Keratinocyte (primary cell): Measurements from ENCODE around the gene EXOC6B.

Experiments
- EZH2 ChIP-seq: IDR thresholded peaks from one replicate; pipeline ENCODE4 v1.6.1; 2012; ENCODE audit warnings: inconsistent platforms, mild to moderate bottlenecking, low read length, moderate library complexity
- TF ChIP-seq, protein P1 (sequence below), 3 experiments: IDR thresholded peaks in 1 of 3; conservative IDR thresholded peaks in 1 of 3; optimal IDR thresholded peaks in 1 of 3; 2 replicates in 2 of 3; 3 replicates in 1 of 3; pipeline versions ENCODE3 to v1.5.1; 2011; ENCODE audit warnings: low read length in 3 of 3, mild to moderate bottlenecking in 3 of 3, moderate library complexity in 2 of 3, control low read depth in 1 of 3, inconsistent platforms in 1 of 3; ENCODE audit not compliant: insufficient read depth in 2 of 3; ENCODE audit errors: extremely low read depth in 1 of 3

DNA sequence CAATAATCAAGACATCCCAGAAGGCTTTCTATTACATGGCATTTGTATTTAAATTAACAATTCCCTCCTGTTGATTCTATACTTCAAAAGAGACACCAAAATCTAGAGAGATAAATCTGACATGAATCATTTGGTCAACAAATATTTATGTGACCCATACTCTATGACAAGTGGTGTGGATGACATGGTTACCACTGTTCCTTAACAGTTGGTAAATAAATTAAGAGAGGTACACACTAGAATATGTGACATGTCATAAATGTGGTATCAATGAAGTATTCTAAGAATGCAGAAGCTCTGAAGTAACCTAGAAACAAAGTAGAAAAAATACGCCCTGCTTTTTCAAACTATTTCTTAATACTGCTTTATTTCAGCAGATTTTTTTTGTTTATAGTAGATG, 255.4 kb downstream of the EXOC6B start:
- TF ChIP-seq, protein P1, sequence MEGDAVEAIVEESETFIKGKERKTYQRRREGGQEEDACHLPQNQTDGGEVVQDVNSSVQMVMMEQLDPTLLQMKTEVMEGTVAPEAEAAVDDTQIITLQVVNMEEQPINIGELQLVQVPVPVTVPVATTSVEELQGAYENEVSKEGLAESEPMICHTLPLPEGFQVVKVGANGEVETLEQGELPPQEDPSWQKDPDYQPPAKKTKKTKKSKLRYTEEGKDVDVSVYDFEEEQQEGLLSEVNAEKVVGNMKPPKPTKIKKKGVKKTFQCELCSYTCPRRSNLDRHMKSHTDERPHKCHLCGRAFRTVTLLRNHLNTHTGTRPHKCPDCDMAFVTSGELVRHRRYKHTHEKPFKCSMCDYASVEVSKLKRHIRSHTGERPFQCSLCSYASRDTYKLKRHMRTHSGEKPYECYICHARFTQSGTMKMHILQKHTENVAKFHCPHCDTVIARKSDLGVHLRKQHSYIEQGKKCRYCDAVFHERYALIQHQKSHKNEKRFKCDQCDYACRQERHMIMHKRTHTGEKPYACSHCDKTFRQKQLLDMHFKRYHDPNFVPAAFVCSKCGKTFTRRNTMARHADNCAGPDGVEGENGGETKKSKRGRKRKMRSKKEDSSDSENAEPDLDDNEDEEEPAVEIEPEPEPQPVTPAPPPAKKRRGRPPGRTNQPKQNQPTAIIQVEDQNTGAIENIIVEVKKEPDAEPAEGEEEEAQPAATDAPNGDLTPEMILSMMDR (optimal IDR thresholded peaks at IDR 0.05 in 1 of 3, IDR thresholded peaks at IDR 0.05 in 1 of 3, conservative IDR thresholded peaks at IDR 0.05 in 1 of 3; ENCODE audit: extremely low read depth in 1 of 3, insufficient read depth in 2 of 3, low read length in 3 of 3) = no peak
- TF ChIP-seq EZH2 = no peak
